HEK293 (cell line): ENCODE measurements around the gene HUWE1.

Source experiments
- ZBTB7A ChIP-seq: fragments of 450-650 bp; formaldehyde crosslinking; IDR thresholded peaks from 2 replicates; pipeline ENCODE4 v1.5.1; 2016; ENCODE audit warnings: low read depth, missing biosample characterization, missing genetic modification characterization
- ZNF350 ChIP-seq: fragments of 450-650 bp; formaldehyde crosslinking; IDR thresholded peaks from 2 replicates; pipeline ENCODE4 v1.5.0; 2017; ENCODE audit warnings: missing biosample characterization, mild to moderate bottlenecking, missing genetic modification characterization

GRCh38 chrX:53728506-53728905 lies 42.0 kb upstream of the HUWE1 start:
- TF ChIP-seq ZNF350 (no peak), ZBTB7A (tag by site-specific recombination) (no peak)
